Gastrocnemius medialis (tissue), 4 donors: Measurements from ENCODE around the gene CELSR2.

Experiments used
- CTCF ChIP-seq, 5 experiments: fragments of 450-650 bp in 3 of 5; fragments of 200-600 bp in 2 of 5; sonication (generic) in 2 of 5; IDR thresholded peaks in 4 of 5; conservative IDR thresholded peaks in 1 of 5; 1 replicate in 4 of 5; 2 replicates in 1 of 5; pipeline ENCODE4 v1.5.1; 2016 to 2019; ENCODE audit warnings: antibody characterized with exemption in 5 of 5, mild to moderate bottlenecking in 3 of 5, moderate library complexity in 3 of 5
- POLR2A ChIP-seq, 2 donors: fragments of 450-650 bp; IDR thresholded peaks; one replicate each; pipeline ENCODE4 v1.6.1; 2017; ENCODE audit warnings: antibody characterized with exemption in 2 of 2, mild to moderate bottlenecking in 2 of 2, moderate library complexity in 2 of 2

GRCh38 chr1:109253803-109254620 is 4.7 kb downstream of the CELSR2 start:
- no peak for TF ChIP-seq POLR2A (IDR thresholded peaks at IDR 0.05)
- TF ChIP-seq CTCF (IDR thresholded peaks at IDR 0.05 in 4 of 5, conservative IDR thresholded peaks at IDR 0.05 in 1 of 5), result no peak
